Endothelial cell of umbilical vein (primary cell): ENCODE results near the gene CRACR2B. TPM values are rescaled to one million over a fixed set of nuclear protein-coding genes. Genes with fewer than 3 reads are reported as not detected.

Source experiments
- BruUV-seq: library from RNA; stranded (reverse); fragments of 400-500 nt; replicated peaks from 2 replicates; lab custom pipeline; 2021; lab: Mats Ljungman, UMichigan
- CTCF ChIA-PET: fragments of 300-600, 350-600 bp; sonication (Branson Sonifier 250); formaldehyde crosslinking; loops from one replicate; lab custom pipeline; 2021; ENCODE audit warnings: antibody characterized with exemption, inconsistent platforms; lab: Charles Lee
- POLR2A ChIA-PET: fragments of 300-600, 350-600 bp; sonication (Branson Sonifier 250); formaldehyde crosslinking; loops from one replicate; lab custom pipeline; 2021; ENCODE audit warnings: antibody characterized with exemption, inconsistent platforms; lab: Charles Lee
- DNase-seq: peaks from one replicate; pipeline ENCODE4 v3.0.0-alpha.2; 2011; ENCODE audit warnings: low read depth, low spot score
- FAIRE-seq: peaks from 2 replicates; lab custom pipeline; 2011; peaks lifted over from hg19 to GRCh38; lab: Jason Lieb, UNC
- H2AFZ ChIP-seq: 2 replicates; pipeline ENCODE4 v1.6.0; 2012; ENCODE audit warnings: low read depth, low read length, control low read depth, inconsistent platforms
- H3K27ac ChIP-seq: 2 replicates; pipeline ENCODE4 v1.5.1; 2011; ENCODE audit warnings: low read depth, mild to moderate bottlenecking, control low read depth, low read length, moderate library complexity; ENCODE audit not compliant: insufficient read depth
- H3K27me3 ChIP-seq, 2 experiments: 2 replicates each; pipeline versions ENCODE4 v1.6.0 to v1.6.1; 2011; ENCODE audit warnings: low read length in 2 of 2, mixed read lengths in 1 of 2; ENCODE audit not compliant: control insufficient read depth in 2 of 2, insufficient read depth in 2 of 2
- H3K36me3 ChIP-seq, 2 experiments: 2 replicates in 1 of 2; 3 replicates in 1 of 2; pipeline ENCODE4 v1.5.1; 2011; ENCODE audit warnings: low read length in 2 of 2, mild to moderate bottlenecking in 1 of 2, moderate library complexity in 1 of 2; ENCODE audit not compliant: control insufficient read depth in 2 of 2, insufficient read depth in 2 of 2; ENCODE audit errors: extremely low read depth in 1 of 2
- H3K4me1 ChIP-seq: 3 replicates; pipeline ENCODE4 v1.5.1; 2011; ENCODE audit warnings: mild to moderate bottlenecking, low read length; ENCODE audit not compliant: control insufficient read depth, insufficient read depth; ENCODE audit errors: extremely low read depth
- H3K4me2 ChIP-seq: 2 replicates; pipeline ENCODE4 v1.6.1; 2011; ENCODE audit warnings: low read length, control low read depth, mixed read lengths; ENCODE audit not compliant: insufficient read depth
- H3K4me3 ChIP-seq, 3 experiments: fragments of 200-600 bp in 1 of 3; sonication (generic), shearing (Covaris generic) in 1 of 3; replicated peaks in 1 of 3; 2 replicates each; pipeline ENCODE4 v1.5.1; 2011 to 2016; ENCODE audit warnings: control low read depth in 3 of 3, low read length in 3 of 3, mild to moderate bottlenecking in 2 of 3, inconsistent platforms in 1 of 3, low read depth in 1 of 3, moderate library complexity in 1 of 3; ENCODE audit not compliant: insufficient read depth in 1 of 3
- H3K79me2 ChIP-seq: 2 replicates; pipeline ENCODE4 v1.6.0; 2012; ENCODE audit warnings: low read length, inconsistent platforms; ENCODE audit not compliant: control insufficient read depth, insufficient read depth
- H3K9ac ChIP-seq: replicated peaks from 2 replicates; pipeline ENCODE3; 2011; ENCODE audit warnings: low read length, control low read depth; ENCODE audit not compliant: insufficient read depth; ENCODE audit errors: extremely low read depth
- H3K9me1 ChIP-seq: replicated peaks from 3 replicates; pipeline ENCODE4 v1.6.0; 2011; ENCODE audit warnings: mild to moderate bottlenecking, low read length; ENCODE audit not compliant: control insufficient read depth, insufficient read depth; ENCODE audit errors: extremely low read depth
- H3K9me3 ChIP-seq: replicated peaks from 2 replicates; pipeline ENCODE4 v1.5.1; 2012; ENCODE audit warnings: low read length, inconsistent platforms; ENCODE audit not compliant: control insufficient read depth, insufficient read depth
- H4K20me1 ChIP-seq: replicated peaks from 2 replicates; pipeline ENCODE3; 2011; ENCODE audit warnings: mild to moderate bottlenecking, low read length; ENCODE audit not compliant: control insufficient read depth, insufficient read depth; ENCODE audit errors: extremely low read depth
- CTCF ChIP-seq, 2 donors: IDR thresholded peaks; 1 replicate in 1 of 2; 2 replicates in 1 of 2; pipeline ENCODE4 v1.5.1; 2011; ENCODE audit warnings: low read length in 2 of 2, mild to moderate bottlenecking in 2 of 2, moderate library complexity in 2 of 2, control low read depth in 1 of 2, inconsistent platforms in 1 of 2, low read depth in 1 of 2; ENCODE audit not compliant: insufficient read depth in 1 of 2; ENCODE audit errors: extremely low read depth in 1 of 2
- EZH2 ChIP-seq: IDR thresholded peaks from 2 replicates; pipeline ENCODE4 v1.6.1; 2012; ENCODE audit warnings: borderline replicate concordance, low read depth, mild to moderate bottlenecking, moderate library complexity, low read length, inconsistent platforms; ENCODE audit not compliant: severe bottlenecking
- FOS ChIP-seq: IDR thresholded peaks from 2 replicates; pipeline ENCODE4 v1.6.1; 2011; ENCODE audit warnings: mild to moderate bottlenecking, low read length, moderate library complexity, borderline replicate concordance; ENCODE audit not compliant: insufficient read depth
- GATA2 ChIP-seq: IDR thresholded peaks from 2 replicates; pipeline ENCODE4 v1.7.0; 2011; ENCODE audit warnings: low read depth, mild to moderate bottlenecking, moderate library complexity, mixed read lengths, low read length; ENCODE audit not compliant: insufficient read length, insufficient read depth
- JUN ChIP-seq: IDR thresholded peaks from 2 replicates; pipeline ENCODE4 v1.6.1; 2011; ENCODE audit warnings: borderline replicate concordance, low read depth; ENCODE audit not compliant: insufficient read length, insufficient read depth
- MAX ChIP-seq: IDR thresholded peaks from 2 replicates; pipeline ENCODE4 v1.6.1; 2011; ENCODE audit not compliant: insufficient read depth, insufficient read length
- MYC ChIP-seq: IDR thresholded peaks from one replicate; pipeline ENCODE4 v1.6.1; 2011; ENCODE audit warnings: mild to moderate bottlenecking, low read depth, low read length
- POLR2A ChIP-seq: IDR thresholded peaks from 2 replicates; pipeline ENCODE4 v1.6.1; 2012; ENCODE audit warnings: low read depth, mild to moderate bottlenecking, control low read depth, low read length
- POLR2AphosphoS5 ChIP-seq: IDR thresholded peaks from 2 replicates; pipeline ENCODE4 v1.6.1; 2012; ENCODE audit warnings: low read depth, mild to moderate bottlenecking, control low read depth, low read length, moderate library complexity; ENCODE audit not compliant: insufficient read depth
- dilution Hi-C: fragments of 300-500 bp; cut with MboI; formaldehyde crosslinking; loops from one replicate; pipeline ENCODE4 v1.15.0; 2019; ENCODE audit warnings: low sequenced_read_pairs; ENCODE audit not compliant: extremely low pct_ligation_motif_present
- intact Hi-C: fragments of 100-400 bp; cut with micrococcal nuclease; formaldehyde crosslinking; loops from one replicate; pipeline ENCODE4 v1.10.0; 2022
- polyA plus RNA-seq, 4 experiments: library from polyadenylated mRNA; depleted of rRNA in 3 of 4; stranded (reverse) in 3 of 4; unstranded in 1 of 4; fragments of >200 nt; gene quantifications; 2 replicates each; pipeline versions ENCODE4 v1.2.1 to v1.2.3, GENCODE V29; 2011 to 2012; ENCODE audit warnings: missing spikeins in 1 of 4
- total RNA-seq: library from RNA; stranded (reverse); gene quantifications from 2 replicates; pipeline ENCODE4 v1.2.3, GENCODE V29; 2021

CRACR2B gene
- total and polyA plus RNA-seq, 2 donors (not counting 3 experiments of a cell fraction or from before 2014, with no cell fraction given) = 8.4 to 9.3 TPM

GRCh38 chr11:872799-873198 is 45.1 kb downstream of the CRACR2B start:
- H3K36me3 ChIP-seq = no peaks in the 10 kb centered on the region
- H3K4me1 ChIP-seq = no peaks in the 10 kb centered on the region
- dilution Hi-C loops (no loop called here), intact Hi-C loops (no loop called here)
- DNase-seq = no peak
- BruUV-seq = no TSS peak
- no peaks in the 10 kb centered on the region for H3K9me1 ChIP-seq
- ChIA-PET CTCF (interaction anchor here (1.5 kb wide), 1 partner anchor 178 kb away, joined by 3 read pairs; no protein-coding TSS in a partner anchor), POLR2A (no interaction called here)
- no peak for FAIRE-seq
- TF ChIP-seq FOS (no peak), POLR2AphosphoS5 (no peak), JUN (no peak), MYC (no peak), GATA2 (no peak), CTCF (IDR thresholded peaks at IDR 0.05; ENCODE audit: extremely low read depth in 1 of 2, insufficient read depth in 1 of 2, low read depth in 1 of 2, low read length in 2 of 2) (no peak), POLR2A (no peak), MAX (no peak), EZH2 (no peak)
- no peak overlapping the region for H3K4me2 ChIP-seq
- H3K27me3 ChIP-seq = no peaks in the 10 kb centered on the region
- H3K79me2 ChIP-seq = no peaks in the 10 kb centered on the region
- H3K9me3 ChIP-seq = no peaks in the 10 kb centered on the region
- no peak overlapping the region for H3K4me3 ChIP-seq
- H2AFZ ChIP-seq = no peak overlapping the region
- H3K27ac ChIP-seq = no peak overlapping the region
- H4K20me1 ChIP-seq = no peaks in the 10 kb centered on the region
- no peak overlapping the region for H3K9ac ChIP-seq
